HEK293 (cell line): ENCODE measurements around the gene ETV4.

Experiments
- CTCF ChIP-seq: fragments of 450-650 bp; formaldehyde crosslinking; IDR thresholded peaks from 2 replicates; pipeline ENCODE4 v1.5.1; 2016; ENCODE audit warnings: missing biosample characterization, missing genetic modification characterization
- KLF1 ChIP-seq: fragments of 450-650 bp; formaldehyde crosslinking; IDR thresholded peaks from 2 replicates; pipeline ENCODE4 v1.5.1; 2016; ENCODE audit warnings: missing biosample characterization, missing genetic modification characterization
- ZBTB10 ChIP-seq: fragments of 450-650 bp; formaldehyde crosslinking; IDR thresholded peaks from 2 replicates; pipeline ENCODE4 v1.5.1; 2016; ENCODE audit warnings: missing biosample characterization, missing genetic modification characterization
- ZNF121 ChIP-seq: fragments of 450-650 bp; formaldehyde crosslinking; IDR thresholded peaks from 2 replicates; pipeline ENCODE4 v1.5.1; 2016; ENCODE audit warnings: missing biosample characterization, missing genetic modification characterization
- ZNF175 ChIP-seq: fragments of 450-650 bp; formaldehyde crosslinking; IDR thresholded peaks from 2 replicates; pipeline ENCODE4 v1.5.1; 2016; ENCODE audit warnings: missing biosample characterization, missing genetic modification characterization
- ZNF292 ChIP-seq: fragments of 450-650 bp; formaldehyde crosslinking; IDR thresholded peaks from 2 replicates; pipeline ENCODE4 v1.5.1; 2016; ENCODE audit warnings: low read depth, missing biosample characterization, missing genetic modification characterization, borderline replicate concordance
- ZNF670 ChIP-seq: fragments of 450-650 bp; formaldehyde crosslinking; IDR thresholded peaks from 2 replicates; pipeline ENCODE4 v1.5.1; 2016; ENCODE audit warnings: missing biosample characterization, missing genetic modification characterization, low read depth

- TF ChIP-seq CTCF (tag by site-specific recombination): no peak
- TF ChIP-seq KLF1 (tag by site-specific recombination): no peak
- no peak for TF ChIP-seq ZNF175 (tag by site-specific recombination)
- TF ChIP-seq ZNF121: no peak
- TF ChIP-seq ZNF670: no peak
- no peak for TF ChIP-seq ZBTB10
- TF ChIP-seq ZNF292 (tag by site-specific recombination): no peak
Observed at GRCh38 chr17:43577664-43578403, 31.7 kb upstream of the ETV4 start.
